HEK293T (cell line): Measurements from ENCODE around the gene BDKRB1.

Experiments
- BHLHE40 ChIP-seq: fragments of 450-650 bp; IDR thresholded peaks from 2 replicates; pipeline ENCODE4 v1.6.1; 2016; ENCODE audit warnings: mild to moderate bottlenecking, moderate library complexity, borderline replicate concordance
- FOXA1 ChIP-seq: fragments of 450-650 bp; IDR thresholded peaks from 2 replicates; pipeline ENCODE4 v1.6.1; 2016; ENCODE audit warnings: mild to moderate bottlenecking
- FOXK2 ChIP-seq: fragments of 450-650 bp; IDR thresholded peaks from 2 replicates; pipeline ENCODE4 v1.6.1; 2016; ENCODE audit warnings: mild to moderate bottlenecking
- FOXM1 ChIP-seq: fragments of 450-650 bp; IDR thresholded peaks from 2 replicates; pipeline ENCODE4 v1.6.1; 2017; ENCODE audit warnings: mild to moderate bottlenecking, borderline replicate concordance
- SP1 ChIP-seq: fragments of 450-650 bp; IDR thresholded peaks from 2 replicates; pipeline ENCODE4 v1.6.1; 2017
- SUZ12 ChIP-seq: fragments of 450-650 bp; IDR thresholded peaks from 2 replicates; pipeline ENCODE4 v1.6.1; 2016; ENCODE audit warnings: mild to moderate bottlenecking
- TARDBP ChIP-seq: fragments of 450-650 bp; IDR thresholded peaks from 2 replicates; pipeline ENCODE4 v1.6.1; 2016
- ZNF384 ChIP-seq: fragments of 450-650 bp; IDR thresholded peaks from 2 replicates; pipeline ENCODE4 v1.6.1; 2016
- TF ChIP-seq, protein P1 (sequence below): fragments of 450-650 bp; IDR thresholded peaks from 2 replicates; pipeline ENCODE4 v1.6.1; 2016

DNA sequence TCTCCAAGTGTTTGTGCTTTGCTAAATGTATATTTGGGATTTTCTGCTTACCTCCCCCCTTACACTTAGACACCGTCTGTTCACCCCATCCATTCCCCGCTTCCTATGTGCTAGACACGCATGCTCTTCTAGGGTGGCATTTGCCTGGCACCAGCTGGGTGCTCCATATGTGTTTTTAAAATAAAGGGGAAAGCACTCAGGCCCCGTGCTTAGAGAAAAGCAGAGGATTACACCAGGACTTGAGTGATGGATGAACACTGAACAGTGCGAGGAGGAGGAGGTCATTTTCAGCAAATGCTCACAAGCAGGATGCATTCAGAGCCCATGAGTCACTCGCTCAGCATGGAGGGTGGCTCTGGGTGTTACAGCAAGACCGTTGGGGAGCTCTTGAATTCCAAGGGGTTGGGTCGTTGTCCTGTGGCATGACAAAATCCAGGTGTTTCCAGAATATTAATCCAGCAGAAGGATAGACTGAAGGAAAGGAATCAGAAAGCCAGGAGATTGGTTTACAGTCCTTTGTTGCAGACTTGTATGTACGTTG, 2.9 kb upstream of the BDKRB1 start:
- TF ChIP-seq, protein P1, sequence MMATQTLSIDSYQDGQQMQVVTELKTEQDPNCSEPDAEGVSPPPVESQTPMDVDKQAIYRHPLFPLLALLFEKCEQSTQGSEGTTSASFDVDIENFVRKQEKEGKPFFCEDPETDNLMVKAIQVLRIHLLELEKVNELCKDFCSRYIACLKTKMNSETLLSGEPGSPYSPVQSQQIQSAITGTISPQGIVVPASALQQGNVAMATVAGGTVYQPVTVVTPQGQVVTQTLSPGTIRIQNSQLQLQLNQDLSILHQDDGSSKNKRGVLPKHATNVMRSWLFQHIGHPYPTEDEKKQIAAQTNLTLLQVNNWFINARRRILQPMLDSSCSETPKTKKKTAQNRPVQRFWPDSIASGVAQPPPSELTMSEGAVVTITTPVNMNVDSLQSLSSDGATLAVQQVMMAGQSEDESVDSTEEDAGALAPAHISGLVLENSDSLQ = no peak
- TF ChIP-seq ZNF384 (no peak), SUZ12 (no peak), BHLHE40 (no peak), SP1 (no peak), FOXA1 (no peak), FOXK2 (no peak), TARDBP (no peak), FOXM1 (no peak)
